Lower leg skin (tissue), 4 donors: Measurements from ENCODE around the gene MFN1. TPM values are rescaled to one million over a fixed set of nuclear protein-coding genes. Genes with fewer than 3 reads are reported as not detected.

ENCODE experiments used
- DNase-seq, 2 donors: peaks; one replicate each; pipeline ENCODE4 v3.0.0-alpha.2; 2019; ENCODE audit warnings: low spot score in 2 of 2
- H3K4me3 ChIP-seq: fragments of 200-600 bp; sonication (generic); 2 replicates; pipeline ENCODE4 v1.5.1; 2017; ENCODE audit warnings: mild to moderate bottlenecking, low read depth; ENCODE audit not compliant: poor library complexity, severe bottlenecking
- POLR2A ChIP-seq, 2 donors: fragments of 450-650 bp; IDR thresholded peaks; one replicate each; pipeline ENCODE4 v1.6.1; 2016 to 2017; ENCODE audit warnings: antibody characterized with exemption in 2 of 2, mild to moderate bottlenecking in 1 of 2, moderate library complexity in 1 of 2
- WGBS, 2 donors: methylation state at CpG; one replicate each; pipeline ENCODE4 v1.1.5; 2018; 5-methylcytosine and 5-hydroxymethylcytosine counted together
- intact Hi-C: fragments of 100-400 bp; cut with DNase I; formaldehyde crosslinking; loops from one replicate; pipeline ENCODE4 v1.15.0; 2023; ENCODE audit warnings: low total_unique reads
- total RNA-seq, 4 donors: library from RNA; depleted of rRNA; stranded (reverse); fragments of >200 nt; gene quantifications; one replicate each; pipeline ENCODE4 v1.1.0, GENCODE V29; 2016
- TF ChIP-seq, protein P1 (sequence below), 3 donors: fragments of 450-650 bp; IDR thresholded peaks; one replicate each; pipeline ENCODE4 v1.5.1; 2016; ENCODE audit warnings: antibody characterized with exemption in 3 of 3, mild to moderate bottlenecking in 3 of 3, moderate library complexity in 2 of 3

The MFN1 gene
- total RNA-seq, 4 donors from 2014 or later, result 38.2 to 98.7 (median 47.3) TPM

DNA sequence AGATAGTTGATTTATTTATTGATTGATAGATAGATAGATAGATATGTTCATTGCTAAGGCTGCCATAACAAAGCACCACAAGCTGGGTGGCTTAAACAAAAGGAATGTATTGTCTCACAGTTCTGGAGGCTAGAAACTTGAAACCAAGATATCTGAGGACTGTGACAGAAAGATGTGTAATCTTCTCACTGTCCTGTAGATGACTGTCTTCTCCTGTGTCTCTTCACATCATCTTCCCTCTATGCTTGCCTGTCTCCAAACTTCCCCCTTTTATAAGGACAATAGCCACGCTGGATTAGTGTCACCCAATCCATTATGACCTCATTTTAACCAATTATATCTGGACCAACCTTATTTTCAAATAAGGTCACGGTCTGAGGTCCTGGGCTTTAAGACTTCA, 62.8 kb downstream of the MFN1 start:
- intact Hi-C loops, result no loop called here
- TF ChIP-seq, protein P1, sequence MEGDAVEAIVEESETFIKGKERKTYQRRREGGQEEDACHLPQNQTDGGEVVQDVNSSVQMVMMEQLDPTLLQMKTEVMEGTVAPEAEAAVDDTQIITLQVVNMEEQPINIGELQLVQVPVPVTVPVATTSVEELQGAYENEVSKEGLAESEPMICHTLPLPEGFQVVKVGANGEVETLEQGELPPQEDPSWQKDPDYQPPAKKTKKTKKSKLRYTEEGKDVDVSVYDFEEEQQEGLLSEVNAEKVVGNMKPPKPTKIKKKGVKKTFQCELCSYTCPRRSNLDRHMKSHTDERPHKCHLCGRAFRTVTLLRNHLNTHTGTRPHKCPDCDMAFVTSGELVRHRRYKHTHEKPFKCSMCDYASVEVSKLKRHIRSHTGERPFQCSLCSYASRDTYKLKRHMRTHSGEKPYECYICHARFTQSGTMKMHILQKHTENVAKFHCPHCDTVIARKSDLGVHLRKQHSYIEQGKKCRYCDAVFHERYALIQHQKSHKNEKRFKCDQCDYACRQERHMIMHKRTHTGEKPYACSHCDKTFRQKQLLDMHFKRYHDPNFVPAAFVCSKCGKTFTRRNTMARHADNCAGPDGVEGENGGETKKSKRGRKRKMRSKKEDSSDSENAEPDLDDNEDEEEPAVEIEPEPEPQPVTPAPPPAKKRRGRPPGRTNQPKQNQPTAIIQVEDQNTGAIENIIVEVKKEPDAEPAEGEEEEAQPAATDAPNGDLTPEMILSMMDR (IDR thresholded peaks at IDR 0.05), result no peak
- TF ChIP-seq POLR2A (IDR thresholded peaks at IDR 0.05), result no peak
- H3K4me3 ChIP-seq, result no peak overlapping the region
- DNase-seq, result no peak
- WGBS, 2 donors, result 91 to 97% methylated on average over 2 of the region's 2 CpGs

DNA sequence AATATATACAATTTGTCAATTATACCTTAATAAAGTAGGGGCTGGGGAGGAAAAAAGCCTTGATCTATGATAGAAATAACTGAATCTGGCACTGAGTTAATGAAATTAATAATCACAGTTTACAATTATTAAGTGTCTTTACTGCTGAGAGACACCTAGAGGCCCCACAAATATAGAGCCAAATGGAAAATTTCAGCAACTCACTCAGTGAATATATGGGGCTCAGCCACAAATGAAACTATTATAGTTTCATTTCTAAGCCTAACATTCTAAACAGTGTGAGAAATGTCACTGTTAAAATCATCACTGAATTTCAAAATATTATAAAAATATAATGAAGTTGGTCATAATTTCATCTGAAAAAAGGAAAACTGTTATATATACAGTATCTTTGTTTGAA, 63.5 kb downstream of the MFN1 start:
- no peak for DNase-seq
- no peak for TF ChIP-seq POLR2A (IDR thresholded peaks at IDR 0.05)
- intact Hi-C loops, result no loop called here
- no peak overlapping the region for H3K4me3 ChIP-seq

DNA sequence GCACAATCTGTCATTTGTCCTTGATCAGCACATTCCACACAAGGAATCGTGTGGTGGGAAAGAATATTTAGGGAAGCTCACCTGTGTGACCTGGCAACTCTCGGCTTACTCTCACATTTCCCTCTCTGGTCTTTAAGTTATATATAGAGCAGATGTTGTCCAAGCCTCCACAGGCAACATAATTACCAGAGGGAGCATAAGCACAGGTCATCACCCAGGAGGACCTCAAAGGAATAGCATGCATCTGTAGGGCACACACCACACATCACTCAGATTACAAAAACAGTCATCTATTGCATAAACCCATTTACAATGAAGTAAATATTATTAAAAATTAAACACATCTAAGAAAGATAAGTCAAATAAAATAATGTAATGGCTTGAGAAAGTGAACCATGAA, 67.3 kb downstream of the MFN1 start:
- no peak for TF ChIP-seq POLR2A (IDR thresholded peaks at IDR 0.05)
- TF ChIP-seq, protein P1 (IDR thresholded peaks at IDR 0.05), result no peak
- intact Hi-C loops, result no loop called here
- WGBS, 2 donors, result 85 to 89% methylated on average over 2 of the region's 2 CpGs
- H3K4me3 ChIP-seq, result no peak overlapping the region
- DNase-seq, result no peak

DNA sequence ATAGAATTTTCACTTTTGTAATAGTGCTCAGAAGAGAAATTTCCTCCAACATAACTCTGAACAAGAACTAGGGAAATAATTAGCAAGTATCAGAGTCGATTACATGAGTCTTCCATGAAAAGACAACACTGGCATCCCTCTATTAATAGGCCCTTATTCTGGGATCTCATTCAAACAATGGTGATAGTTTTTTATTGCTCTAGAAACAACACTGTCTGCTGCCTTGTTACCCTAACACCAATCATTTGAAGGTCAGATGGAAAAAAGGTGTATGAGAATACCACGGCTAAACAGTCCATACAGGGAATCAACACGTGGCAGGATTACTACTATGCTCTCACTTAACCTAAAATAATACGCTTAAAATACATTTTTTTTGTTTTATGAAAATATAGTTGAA, 67.9 kb downstream of the MFN1 start:
- no peak for DNase-seq
- TF ChIP-seq, protein P1 (IDR thresholded peaks at IDR 0.05), result no peak
- TF ChIP-seq POLR2A (IDR thresholded peaks at IDR 0.05), result no peak
- 89 to 91% methylated on average over 4 of the region's 4 CpGs for WGBS, 2 donors
- no peak overlapping the region for H3K4me3 ChIP-seq
- intact Hi-C loops, result no loop called here

DNA sequence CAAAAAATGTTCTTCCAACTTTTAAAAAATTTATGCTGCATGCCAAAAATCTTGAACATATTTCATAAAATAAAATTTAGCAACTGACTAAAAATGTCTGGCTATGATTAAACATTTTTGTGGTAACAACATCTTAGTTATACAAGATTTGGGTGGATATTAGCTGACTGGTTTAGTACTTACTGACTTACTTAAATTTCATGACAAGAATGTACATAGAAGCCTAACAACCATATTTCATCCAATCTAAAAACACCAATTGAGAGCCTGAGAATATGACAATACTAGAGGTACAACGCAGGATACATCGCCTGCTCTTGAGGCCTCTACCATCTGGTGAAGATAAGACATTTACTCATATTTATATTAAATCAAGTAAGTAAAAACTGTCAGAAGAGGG, 69.2 kb downstream of the MFN1 start:
- TF ChIP-seq, protein P1 (IDR thresholded peaks at IDR 0.05), result no peak
- no peak for TF ChIP-seq POLR2A (IDR thresholded peaks at IDR 0.05)
- intact Hi-C loops, result no loop called here
- 72 to 89% methylated on average over 2 of the region's 2 CpGs for WGBS, 2 donors
- H3K4me3 ChIP-seq, result no peak overlapping the region
- DNase-seq, result no peak

DNA sequence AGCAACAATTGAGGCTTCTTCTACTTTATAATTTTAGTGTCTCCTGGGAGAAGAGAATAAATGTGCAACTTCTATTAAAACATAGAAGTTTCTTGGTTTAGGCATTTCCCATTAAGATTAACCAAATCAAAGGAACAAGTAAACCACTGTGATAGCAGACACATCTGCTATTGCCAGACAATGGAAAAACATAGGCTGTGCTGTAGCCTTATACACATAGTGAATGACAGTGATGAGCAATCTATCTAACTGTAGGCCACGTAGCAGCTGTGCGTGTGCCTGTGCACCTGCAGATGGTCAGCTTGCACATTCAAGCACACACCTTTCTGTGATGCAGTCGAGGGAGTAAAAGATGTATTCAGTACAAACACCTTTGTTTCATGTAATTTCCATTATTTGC, 71.1 kb downstream of the MFN1 start:
- no peak overlapping the region for H3K4me3 ChIP-seq
- intact Hi-C loops, result no loop called here
- DNase-seq, result no peak
- TF ChIP-seq, protein P1 (IDR thresholded peaks at IDR 0.05), result no peak
- no peak for TF ChIP-seq POLR2A (IDR thresholded peaks at IDR 0.05)
- 90 to 92% methylated on average over 3 of the region's 3 CpGs for whole genome bisulfite sequencing, 2 donors
